ENCODE data around the gene LYZ.

Gene LYZ

DNA sequence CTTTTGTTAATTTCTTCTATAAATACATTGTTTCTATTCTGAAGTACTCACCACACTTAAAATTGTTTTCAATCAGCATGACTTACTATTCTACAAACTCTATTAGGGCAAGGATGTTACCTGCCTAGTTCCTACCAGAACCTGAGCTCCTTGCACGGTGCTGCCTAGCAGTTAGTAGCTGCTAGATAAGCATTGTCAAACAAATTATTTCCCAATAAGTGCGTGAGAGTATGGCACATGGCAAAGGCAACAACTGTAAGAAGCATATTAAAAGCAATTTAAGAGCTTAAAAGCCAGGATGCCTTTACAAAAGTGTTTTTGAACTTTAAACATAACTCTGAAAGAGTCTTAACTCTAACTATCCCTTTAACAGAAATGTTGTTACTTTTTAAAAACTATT, 8.2 kb upstream of the LYZ start:
- TF ChIP-seq ZFX (IDR thresholded peaks at IDR 0.05; ENCODE audit: borderline replicate concordance), result no peak
- TF ChIP-seq, protein P1, sequence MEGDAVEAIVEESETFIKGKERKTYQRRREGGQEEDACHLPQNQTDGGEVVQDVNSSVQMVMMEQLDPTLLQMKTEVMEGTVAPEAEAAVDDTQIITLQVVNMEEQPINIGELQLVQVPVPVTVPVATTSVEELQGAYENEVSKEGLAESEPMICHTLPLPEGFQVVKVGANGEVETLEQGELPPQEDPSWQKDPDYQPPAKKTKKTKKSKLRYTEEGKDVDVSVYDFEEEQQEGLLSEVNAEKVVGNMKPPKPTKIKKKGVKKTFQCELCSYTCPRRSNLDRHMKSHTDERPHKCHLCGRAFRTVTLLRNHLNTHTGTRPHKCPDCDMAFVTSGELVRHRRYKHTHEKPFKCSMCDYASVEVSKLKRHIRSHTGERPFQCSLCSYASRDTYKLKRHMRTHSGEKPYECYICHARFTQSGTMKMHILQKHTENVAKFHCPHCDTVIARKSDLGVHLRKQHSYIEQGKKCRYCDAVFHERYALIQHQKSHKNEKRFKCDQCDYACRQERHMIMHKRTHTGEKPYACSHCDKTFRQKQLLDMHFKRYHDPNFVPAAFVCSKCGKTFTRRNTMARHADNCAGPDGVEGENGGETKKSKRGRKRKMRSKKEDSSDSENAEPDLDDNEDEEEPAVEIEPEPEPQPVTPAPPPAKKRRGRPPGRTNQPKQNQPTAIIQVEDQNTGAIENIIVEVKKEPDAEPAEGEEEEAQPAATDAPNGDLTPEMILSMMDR (IDR thresholded peaks at IDR 0.05), result no peak
- no peak overlapping the region for H3K27ac ChIP-seq

DNA sequence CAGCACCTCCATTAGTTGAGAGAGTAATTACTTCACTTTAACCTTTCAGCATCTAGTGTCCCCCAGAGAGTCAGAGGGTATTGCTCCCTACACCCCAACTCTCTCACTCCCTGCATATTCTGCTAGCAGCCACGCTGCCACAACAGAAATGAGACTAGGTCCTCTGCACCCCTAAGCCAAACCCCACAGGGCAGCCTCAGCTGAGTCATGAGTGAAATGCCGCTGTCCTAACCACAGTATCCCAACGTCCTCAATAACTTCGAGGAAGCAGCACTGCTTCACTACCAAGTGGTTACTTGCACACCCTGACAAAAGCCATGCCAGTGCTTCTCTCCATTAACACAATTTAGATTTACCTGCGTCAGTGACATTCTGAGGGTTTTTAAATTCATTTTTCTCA, 6.9 kb upstream of the LYZ start:
- TF ChIP-seq ZFX (IDR thresholded peaks at IDR 0.05; ENCODE audit: borderline replicate concordance), result no peak
- TF ChIP-seq, protein P1 (IDR thresholded peaks at IDR 0.05), result no peak

DNA sequence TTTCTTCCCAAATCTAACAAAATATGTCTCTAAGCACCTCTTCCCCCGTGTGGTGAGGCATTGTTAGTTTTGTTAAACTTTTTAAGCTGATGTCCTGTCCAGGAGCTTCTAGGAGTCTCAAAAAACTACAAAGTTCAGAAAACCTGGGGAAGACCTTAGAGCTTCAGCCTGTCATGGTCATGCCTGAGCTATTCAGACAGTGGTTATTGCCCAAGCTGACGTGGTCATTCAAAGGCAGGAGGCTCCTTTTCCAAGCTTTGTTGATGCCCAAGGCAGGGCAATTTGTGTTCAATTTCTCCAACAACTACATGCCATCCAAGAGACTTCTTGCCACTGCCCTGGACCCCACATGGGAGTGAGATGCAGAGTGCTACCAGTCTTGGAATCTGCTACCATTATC, 5.8 kb upstream of the LYZ start:
- no peak overlapping the region for H3K27ac ChIP-seq
- no peak for TF ChIP-seq ZFX (IDR thresholded peaks at IDR 0.05; ENCODE audit: borderline replicate concordance)
- TF ChIP-seq, protein P1 (IDR thresholded peaks at IDR 0.05), result no peak

More for the DNA sequence above, 6.9 kb upstream of the LYZ start:
- H3K27ac ChIP-seq, result no peak overlapping the region

DNA sequence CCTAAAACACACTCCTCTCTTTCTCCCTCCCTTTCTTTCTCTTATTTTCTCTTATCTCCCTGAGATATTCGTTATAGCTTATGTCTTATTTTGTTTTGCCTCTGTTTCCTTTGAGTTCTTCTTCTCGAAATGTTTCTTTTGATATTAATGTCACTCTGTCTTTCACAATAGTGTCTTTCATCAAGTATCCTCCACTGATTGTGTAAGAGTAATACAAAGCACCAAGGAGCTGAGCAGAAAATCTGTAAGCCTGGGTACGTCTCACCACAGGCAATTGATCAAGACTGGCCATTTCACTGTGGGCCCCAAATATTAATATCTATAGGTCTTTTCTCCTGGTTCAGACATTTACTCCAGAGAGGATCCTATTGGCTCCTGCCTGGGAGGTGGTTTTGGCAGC, 4.8 kb upstream of the LYZ start:
- TF ChIP-seq ZFX (IDR thresholded peaks at IDR 0.05; ENCODE audit: borderline replicate concordance), result no peak
- TF ChIP-seq, protein P1 (IDR thresholded peaks at IDR 0.05), result no peak
- no peak overlapping the region for H3K27ac ChIP-seq

DNA sequence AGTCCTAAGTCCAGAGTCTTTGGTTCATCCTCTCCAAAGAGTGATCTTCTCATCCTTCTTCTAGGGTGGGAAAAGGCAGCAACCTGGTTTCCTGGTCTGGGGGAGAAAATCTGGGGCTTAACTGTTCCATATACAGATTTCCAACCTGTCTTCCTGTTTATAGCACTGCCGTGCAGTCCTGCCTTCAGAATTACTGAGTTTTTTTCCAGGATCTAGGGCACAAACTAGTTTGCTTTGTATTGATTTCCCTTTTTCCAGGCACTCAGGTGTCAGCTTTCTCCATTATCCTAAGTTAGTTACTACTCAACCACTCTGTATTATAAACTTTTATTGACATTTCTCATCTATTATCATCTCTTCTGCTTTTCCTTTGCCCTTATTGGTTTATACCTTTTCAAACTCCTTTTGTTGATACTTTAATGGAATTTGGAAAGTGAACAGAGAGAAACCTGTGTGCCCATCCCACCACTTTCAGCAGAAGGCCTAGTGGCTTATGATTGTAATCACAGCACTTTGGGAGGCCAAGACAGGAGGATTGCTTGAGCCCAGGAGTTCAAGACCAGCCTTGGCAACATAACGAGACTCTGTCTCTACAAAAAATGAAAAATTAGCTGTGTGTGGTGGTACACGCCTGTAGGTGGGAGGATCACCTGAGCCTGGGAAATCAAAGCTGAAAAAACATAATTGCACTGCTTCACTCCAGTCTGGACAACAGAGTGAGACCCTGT, 4.1 kb upstream of the LYZ start:
- no peak for TF ChIP-seq ZFX (IDR thresholded peaks at IDR 0.05; ENCODE audit: borderline replicate concordance)
- TF ChIP-seq, protein P1 (IDR thresholded peaks at IDR 0.05), result no peak
- no peak overlapping the region for H3K27ac ChIP-seq

DNA sequence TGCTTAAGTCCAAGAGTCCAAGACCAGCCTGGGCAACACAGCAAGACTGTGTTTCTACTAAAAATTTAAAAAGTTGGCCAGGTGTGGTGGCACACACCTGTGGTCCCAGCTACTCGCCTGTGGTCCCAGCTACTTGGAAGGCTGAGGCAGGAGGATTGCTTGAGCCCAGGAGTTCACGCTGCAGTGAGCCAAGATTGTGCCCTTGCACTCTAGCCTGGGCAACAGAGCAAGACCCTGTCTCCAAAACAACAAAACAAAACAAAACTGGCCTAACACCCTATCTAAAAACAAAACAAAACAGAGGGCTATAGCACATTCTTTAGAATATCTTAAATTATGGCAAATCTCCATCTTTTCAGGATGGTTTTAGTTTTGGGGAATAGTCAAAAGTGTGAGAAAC, 3.1 kb upstream of the LYZ start:
- H3K27ac ChIP-seq, result no peak overlapping the region
- TF ChIP-seq, protein P1 (IDR thresholded peaks at IDR 0.05), result no peak
- TF ChIP-seq ZFX (IDR thresholded peaks at IDR 0.05; ENCODE audit: borderline replicate concordance), result no peak

DNA sequence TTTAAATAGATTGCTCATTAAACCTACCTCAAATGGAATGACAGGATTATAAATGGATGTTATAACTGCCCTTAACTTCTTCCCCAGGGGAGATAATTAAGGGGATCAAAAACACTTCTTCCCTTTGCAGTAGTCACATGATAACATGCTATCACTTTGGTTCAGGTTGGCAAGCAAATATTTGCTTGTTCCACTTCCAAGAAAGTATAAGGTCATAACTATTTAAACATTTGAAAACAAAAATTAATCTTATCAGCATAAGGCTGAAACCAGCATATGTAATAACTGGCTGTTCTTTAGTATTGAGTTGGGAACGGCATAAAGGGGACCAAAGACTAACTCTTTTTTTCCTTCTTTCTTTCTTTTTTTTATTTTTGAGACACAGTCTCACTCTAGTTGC, 2.4 kb upstream of the LYZ start:
- H3K27ac ChIP-seq, result no peak overlapping the region
- no peak for TF ChIP-seq ZFX (IDR thresholded peaks at IDR 0.05; ENCODE audit: borderline replicate concordance)
- TF ChIP-seq, protein P1 (IDR thresholded peaks at IDR 0.05), result no peak

Data from 22Rv1 (cell line).